Hematopoietic multipotent progenitor cell treated with erythropoietin and hydrocortisone succinate and interleukin-3 and kit ligand, for 8 days (in vitro differentiated cells): ENCODE results near the gene TRPM5.
"Not testable (repeated sequence)": the region's sequence is repeated elsewhere in the genome, so short reads cannot be mapped to it uniquely, and the experiment has no call there.

ENCODE experiments used
- DNase-seq: peaks from one replicate; pipeline ENCODE4 v3.0.0-alpha.2; 2015

TRPM5 gene

GRCh38 chr11:2443881-2444820 lies at the start of gene TRPM5:
TSS of gene TRPM5 (minus strand) at chr11:2444514. CDS start at chr11:2423036, 21,478 bp downstream.
- no peak for DNase-seq

GRCh38 chr11:2489083-2489482 lies 44.8 kb upstream of the TRPM5 start:
- DNase-seq, result no peak

- DNase-seq, result no peak
Measured at GRCh38 chr11:2488004-2488403, 43.7 kb upstream of the TRPM5 start.

- no peak for DNase-seq
Measured at GRCh38 chr11:2484576-2485125, 40.3 kb upstream of the TRPM5 start.

- no peak for DNase-seq
Measured at GRCh38 chr11:2483426-2483825, 39.1 kb upstream of the TRPM5 start.

GRCh38 chr11:2482745-2483144 lies 38.4 kb upstream of the TRPM5 start:
- DNase-seq, result no peak

GRCh38 chr11:2482204-2482603 lies 37.9 kb upstream of the TRPM5 start:
- DNase-seq, result no peak

- no peak for DNase-seq
Measured at GRCh38 chr11:2481253-2481652, 36.9 kb upstream of the TRPM5 start.

GRCh38 chr11:2480874-2481220 lies 36.5 kb upstream of the TRPM5 start:
- DNase-seq, result no peak

GRCh38 chr11:2480067-2480873 lies 36.0 kb upstream of the TRPM5 start:
- not testable (repeated sequence) for DNase-seq

GRCh38 chr11:2477936-2478335 lies 33.6 kb upstream of the TRPM5 start:
- DNase-seq, result no peak

GRCh38 chr11:2477254-2477653 lies 32.9 kb upstream of the TRPM5 start:
- no peak for DNase-seq

GRCh38 chr11:2475136-2475918 lies 31.0 kb upstream of the TRPM5 start:
- no peak for DNase-seq

GRCh38 chr11:2474059-2474901 lies 30.0 kb upstream of the TRPM5 start:
- no peak for DNase-seq

GRCh38 chr11:2473361-2474058 lies 29.2 kb upstream of the TRPM5 start:
- DNase-seq, result no peak

GRCh38 chr11:2472428-2473186 lies 28.3 kb upstream of the TRPM5 start:
- DNase-seq, result no peak

- no peak for DNase-seq
Measured at GRCh38 chr11:2471804-2472096, 27.4 kb upstream of the TRPM5 start.

GRCh38 chr11:2471048-2471803 lies 26.9 kb upstream of the TRPM5 start:
- no peak for DNase-seq

GRCh38 chr11:2470495-2470894 lies 26.2 kb upstream of the TRPM5 start:
- no peak for DNase-seq
